ENCODE data around the gene ELF2.
"Not testable (repeated sequence)": the region's sequence is repeated elsewhere in the genome, so short reads cannot be mapped to it uniquely, and the experiment has no call there.

The ELF2 gene

DNA sequence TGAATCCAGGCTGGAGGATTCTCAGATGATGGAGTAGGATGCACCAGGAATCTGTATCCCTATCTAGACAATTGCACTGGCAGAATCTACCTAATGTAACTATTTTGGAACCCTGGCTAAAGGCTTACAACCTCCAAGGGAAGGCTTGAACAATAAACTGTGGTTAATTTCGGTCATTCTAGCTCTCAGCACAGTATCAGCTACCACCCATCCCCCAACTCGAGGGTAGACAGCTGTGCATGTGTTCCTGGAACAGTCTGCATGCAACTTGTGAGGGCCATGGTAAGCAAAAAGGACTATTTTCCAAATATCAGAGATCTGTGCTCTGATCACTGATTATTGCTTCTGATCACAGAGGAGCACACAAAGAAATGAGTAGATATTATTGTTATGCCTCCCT is 34.0 kb downstream of the ELF2 start:
- no peak for DNase-seq (ENCODE audit: low read depth)

- no peak for DNase-seq (ENCODE audit: low read depth)
These were observed 34.9 kb downstream of the ELF2 start for GRCh38 chr4:139142087-139142486.

- DNase-seq (ENCODE audit: low read depth): no peak
These were observed 39.3 kb downstream of the ELF2 start for GRCh38 chr4:139137763-139138162.

- no peak for DNase-seq (ENCODE audit: low read depth)
These were observed 42.6 kb downstream of the ELF2 start for GRCh38 chr4:139134403-139134802.

DNA sequence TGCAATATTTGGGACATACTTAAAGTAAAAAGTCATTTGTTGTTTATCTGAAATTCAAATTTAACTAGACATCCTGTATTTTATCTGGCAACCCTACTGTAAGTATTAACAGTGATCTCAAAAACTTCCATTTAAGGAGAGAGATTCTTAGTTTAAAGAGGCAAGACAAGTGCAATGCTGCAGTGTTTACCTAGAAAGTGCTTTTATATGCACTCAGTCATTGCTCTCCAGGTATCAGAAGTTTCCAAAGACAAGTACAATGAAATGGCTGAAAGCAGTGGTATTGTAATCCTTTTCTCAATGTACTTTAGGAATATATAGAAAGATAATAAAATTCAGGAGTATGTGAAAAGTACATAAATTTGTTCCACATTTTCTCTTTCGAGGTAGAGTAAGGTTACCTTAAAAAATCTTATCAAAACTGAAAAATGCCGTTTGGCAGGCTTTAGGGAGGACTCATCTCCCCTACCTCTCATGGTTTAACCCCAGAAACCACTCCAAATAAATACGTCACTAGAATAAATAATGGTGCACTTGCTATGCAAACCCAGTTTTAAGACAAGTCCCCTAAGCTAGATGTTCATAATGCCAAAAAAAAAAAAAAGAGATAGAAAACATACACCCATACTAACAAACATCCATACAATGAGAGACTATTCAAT is 45.7 kb downstream of the ELF2 start:
- no peak for DNase-seq (ENCODE audit: low read depth)

GRCh38 chr4:139129206-139129605 is 47.8 kb downstream of the ELF2 start:
- no peak for DNase-seq (ENCODE audit: low read depth)

DNA sequence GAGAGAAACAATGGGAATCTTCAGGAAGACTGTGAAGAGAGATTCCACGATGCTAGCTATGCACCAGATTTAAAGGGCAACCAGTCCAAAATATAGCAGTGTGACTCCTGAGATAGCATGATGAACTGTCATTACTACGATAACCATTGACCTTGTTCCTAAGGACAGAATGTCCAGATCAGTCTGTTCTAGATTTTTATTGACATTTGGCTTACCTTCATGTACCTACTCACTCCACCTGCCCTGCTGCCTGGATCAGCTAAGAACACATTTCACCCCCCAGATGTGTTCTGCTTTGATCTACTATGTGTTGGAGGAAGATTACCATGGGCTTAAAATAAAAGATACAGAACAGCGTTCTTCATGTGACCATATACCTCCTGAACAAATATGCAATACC is 50.1 kb downstream of the ELF2 start:
- DNase-seq (ENCODE audit: low read depth): no peak

DNA sequence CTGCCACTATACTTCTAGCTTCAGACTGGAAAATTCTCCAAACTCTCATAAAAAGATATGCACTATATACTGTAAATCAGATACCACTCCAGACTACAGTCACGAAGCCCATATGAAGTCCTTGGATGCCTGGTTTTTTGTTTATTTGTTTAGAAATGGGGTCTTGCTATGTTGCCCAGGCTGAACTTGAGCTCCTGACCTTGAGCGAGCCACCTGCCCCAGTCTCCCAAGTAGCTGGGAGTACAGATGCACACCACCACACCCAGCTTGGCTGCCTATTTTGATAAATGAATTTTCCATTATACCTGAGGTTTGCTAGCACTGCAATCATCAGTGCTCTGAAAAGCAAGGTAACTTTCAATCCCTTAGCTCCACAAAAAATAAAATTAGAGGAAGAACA is 53.1 kb downstream of the ELF2 start:
- DNase-seq (ENCODE audit: low read depth): no peak

DNA sequence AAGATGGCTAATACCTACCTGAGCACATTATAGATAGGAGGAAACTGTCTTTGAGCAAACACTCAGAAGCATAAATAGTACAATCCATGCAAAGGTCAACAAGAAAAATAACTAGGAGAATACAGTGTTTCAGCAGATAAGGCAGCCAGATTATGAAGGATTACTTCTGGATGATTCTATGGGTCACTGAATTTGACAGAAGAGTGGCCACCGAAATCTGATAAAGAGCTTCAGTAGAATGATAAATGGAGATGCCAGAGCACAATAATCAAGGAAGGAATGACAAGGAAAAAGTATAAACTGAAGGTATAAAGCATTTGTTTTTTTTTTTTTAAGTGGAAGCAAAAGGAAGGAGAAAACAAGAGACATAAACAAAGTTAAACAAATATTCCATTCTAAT is 58.7 kb downstream of the ELF2 start:
- no peak for DNase-seq (ENCODE audit: low read depth)

- DNase-seq (ENCODE audit: low read depth): no peak
These were observed 61.8 kb downstream of the ELF2 start for GRCh38 chr4:139115226-139115625.

GRCh38 chr4:139114795-139115194 is 62.2 kb downstream of the ELF2 start:
- not testable (repeated sequence) for DNase-seq (ENCODE audit: low read depth)

DNA sequence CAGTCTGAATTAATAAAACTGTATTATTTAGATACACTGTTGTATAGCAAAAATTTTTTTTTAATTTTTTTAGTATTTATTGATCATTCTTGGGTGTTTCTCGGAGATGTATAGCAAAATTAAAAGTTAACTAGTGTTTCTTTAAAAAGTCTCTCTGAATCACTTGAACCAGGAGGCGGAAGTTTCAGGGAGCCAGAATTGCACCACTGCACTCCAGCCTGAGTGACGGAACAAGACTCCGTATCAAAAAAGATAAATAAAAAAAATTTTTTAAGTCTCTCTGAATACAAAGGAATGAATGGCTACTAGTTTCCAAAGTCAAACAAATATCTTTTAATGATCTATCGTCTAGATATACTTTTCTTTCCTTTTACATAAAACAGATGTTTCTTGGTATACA is 64.4 kb downstream of the ELF2 start:
- DNase-seq (ENCODE audit: low read depth): no peak

GRCh38 chr4:139108567-139109128 is 68.4 kb downstream of the ELF2 start:
- DNase-seq (ENCODE audit: low read depth): no peak

- peak; percentile 71 for DNase-seq (ENCODE audit: low read depth)
These were observed 77.5 kb downstream of the ELF2 start for GRCh38 chr4:139099366-139099982.

DNA sequence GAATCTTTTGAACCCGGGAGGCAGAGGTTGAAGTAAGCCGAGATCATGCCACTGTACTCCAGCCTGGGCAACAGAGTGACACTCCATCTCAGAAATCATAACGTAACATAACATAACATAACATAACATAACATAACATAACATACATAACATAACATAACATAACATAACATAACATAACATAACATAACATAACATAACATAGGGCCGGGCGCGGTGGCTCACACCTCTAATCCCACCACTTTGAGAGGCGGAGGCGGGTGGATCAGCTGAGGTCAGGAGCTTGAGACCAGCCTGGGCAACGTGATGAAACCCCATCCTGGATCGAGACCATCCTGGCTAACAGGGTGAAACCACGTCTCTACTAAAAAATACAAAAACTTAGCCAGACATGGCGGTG is 84.7 kb downstream of the ELF2 start:
- no peak for DNase-seq (ENCODE audit: low read depth)

DNA sequence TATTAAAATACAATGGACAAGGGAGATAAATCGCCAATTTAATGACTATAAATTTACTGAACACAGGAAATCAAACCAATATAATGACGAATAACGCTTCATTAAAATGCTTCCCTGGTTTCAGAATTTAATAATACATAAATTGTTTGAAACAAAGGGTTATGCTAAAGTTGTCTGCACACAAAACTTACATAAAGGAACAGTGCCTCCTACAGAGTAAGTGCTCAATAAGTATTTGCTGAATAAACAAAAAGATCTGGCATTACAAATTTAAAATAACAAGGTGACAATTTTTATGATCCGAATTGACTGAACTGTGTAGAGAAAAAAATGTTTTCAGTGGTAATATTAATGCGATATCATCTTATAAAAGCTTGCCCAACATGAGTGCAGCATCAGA is 91.9 kb downstream of the ELF2 start:
- no peak for DNase-seq (ENCODE audit: low read depth)

DNA sequence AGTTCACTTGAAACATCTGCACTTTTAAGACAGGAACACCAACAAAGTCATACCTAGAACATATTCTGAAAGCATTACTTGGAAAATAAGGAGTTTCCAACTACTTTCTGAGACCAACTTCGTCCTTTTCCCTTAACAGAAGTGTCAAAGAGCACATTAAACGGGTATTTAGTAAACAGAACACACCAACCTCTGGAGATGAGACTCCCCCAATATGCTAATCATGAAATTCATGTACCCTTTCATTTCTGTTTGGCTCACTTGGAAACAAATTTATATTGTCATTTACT is 92.3 kb downstream of the ELF2 start:
- no peak for DNase-seq (ENCODE audit: low read depth)

GRCh38 chr4:139083956-139084803 is 92.8 kb downstream of the ELF2 start:
- peak; percentile 76 for DNase-seq (ENCODE audit: low read depth)

GRCh38 chr4:139083607-139083955 is 93.4 kb downstream of the ELF2 start:
- peak; percentile 28 for DNase-seq (ENCODE audit: low read depth)

DNA sequence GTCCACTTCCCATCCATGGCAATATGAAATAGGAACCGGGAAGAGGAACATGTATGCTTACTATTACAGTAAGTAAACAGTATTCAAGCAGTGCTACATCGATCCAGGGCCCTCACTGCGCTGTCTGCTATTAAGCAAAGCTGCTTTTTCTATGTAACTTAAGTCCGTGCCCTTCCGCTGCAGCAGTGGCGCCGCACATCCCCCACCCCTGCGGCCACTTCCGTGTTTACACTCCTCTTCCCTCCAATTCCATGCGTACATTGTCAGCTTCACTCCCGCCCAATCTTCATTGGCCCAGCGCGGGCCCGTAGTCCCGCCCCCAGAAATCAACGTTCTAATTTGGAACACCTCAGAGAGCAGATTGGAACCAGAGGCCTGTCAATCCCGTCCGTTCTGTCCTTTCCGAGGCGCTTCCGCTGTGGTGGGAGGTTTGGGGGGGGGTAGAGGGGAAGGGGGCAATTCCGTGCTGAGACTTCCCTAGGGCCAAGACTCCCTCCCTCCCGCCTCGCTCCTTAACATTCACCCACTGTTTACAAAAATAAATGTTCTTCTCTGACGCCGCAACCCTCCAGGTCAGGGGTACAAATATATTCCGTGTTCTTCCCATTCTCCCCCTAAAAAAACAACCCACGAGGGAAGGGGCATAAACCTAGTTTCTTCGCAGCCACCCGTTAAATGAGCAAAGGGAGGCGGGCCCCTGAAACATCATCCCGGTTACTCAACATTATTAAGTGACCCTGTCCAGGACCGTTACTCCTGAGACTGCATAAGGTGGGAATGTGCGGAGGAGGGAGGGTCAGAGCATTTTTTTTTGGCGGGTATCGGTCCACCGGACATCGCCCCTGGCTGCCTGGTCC is 94.0 kb downstream of the ELF2 start:
- DNase-seq (ENCODE audit: low read depth): peak; percentile 97

GRCh38 chr4:139078926-139079325 is 98.1 kb downstream of the ELF2 start:
- no peak for DNase-seq (ENCODE audit: low read depth)
